ENCODE data around the gene NDUFS7. TPM values are rescaled to one million over a fixed set of nuclear protein-coding genes. Genes with fewer than 3 reads are reported as not detected.
A peak's percentile ranks its signal among the peaks of the same experiment; 100 is the strongest.

The NDUFS7 gene
- total RNA-seq, 1 donor from 2014 or later, result 104 TPM

DNA sequence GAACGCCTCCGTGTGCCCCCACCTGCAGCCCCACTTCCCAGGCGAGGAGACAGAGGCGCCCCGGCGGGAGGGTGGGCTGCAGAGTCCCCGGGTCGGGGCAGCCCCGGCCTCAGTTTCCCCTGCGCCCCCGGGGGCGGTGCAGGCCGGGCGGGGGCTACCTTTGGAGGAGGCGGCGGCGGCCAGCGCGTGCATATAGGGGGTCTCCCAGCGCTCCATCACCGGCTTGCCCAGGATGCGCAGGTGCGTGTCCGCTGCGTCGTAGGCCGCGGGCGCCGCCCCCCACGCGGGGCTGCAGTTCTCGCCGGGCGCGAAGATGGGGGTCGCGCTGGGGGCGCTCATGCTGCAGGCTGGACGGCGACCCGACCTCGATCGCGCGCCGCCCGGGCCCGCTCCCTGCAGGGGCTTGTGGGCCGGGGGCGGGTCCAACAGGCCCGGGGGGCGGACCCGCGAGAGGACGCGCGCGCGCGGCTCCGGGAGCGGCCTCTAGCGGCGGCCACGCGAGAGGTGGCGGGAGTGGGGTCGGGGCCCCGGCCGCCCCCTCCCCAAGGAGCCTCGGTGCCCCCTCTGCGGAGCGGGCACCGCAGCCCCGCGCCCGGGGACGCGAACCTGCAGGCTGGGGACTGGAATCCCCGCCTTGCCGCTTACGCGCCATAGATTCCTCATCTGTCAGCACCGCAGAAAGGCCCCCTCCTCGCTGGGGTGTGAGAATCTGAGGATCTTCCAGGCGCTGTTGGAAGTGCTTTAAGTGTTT, 17.6 kb downstream of the NDUFS7 start, which contains the start of gene GAMT:
Gene GAMT, minus strand, starts transcription at position 405 of the 751 bp plus-strand sequence. Its CDS starts 66 bp downstream, at position 339.
- DNase-seq, result peak; percentile 49

DNA sequence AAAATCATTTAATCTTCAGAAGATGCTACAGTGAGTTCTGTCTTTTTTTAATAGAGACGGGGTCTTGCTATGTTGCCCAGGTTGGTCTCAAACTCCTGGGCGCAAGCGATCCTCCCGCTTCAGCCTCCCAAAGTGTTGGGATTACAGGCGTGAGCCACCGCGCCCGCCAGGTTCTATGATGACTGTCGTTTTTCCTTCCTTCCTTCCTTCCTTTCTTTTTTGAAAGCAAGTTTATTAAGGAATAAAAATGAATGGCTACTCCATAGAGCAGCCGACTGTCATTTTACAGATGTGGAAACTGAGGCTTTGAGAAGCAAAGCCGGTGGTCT, 18.1 kb downstream of the NDUFS7 start:
- DNase-seq, result no peak

DNA sequence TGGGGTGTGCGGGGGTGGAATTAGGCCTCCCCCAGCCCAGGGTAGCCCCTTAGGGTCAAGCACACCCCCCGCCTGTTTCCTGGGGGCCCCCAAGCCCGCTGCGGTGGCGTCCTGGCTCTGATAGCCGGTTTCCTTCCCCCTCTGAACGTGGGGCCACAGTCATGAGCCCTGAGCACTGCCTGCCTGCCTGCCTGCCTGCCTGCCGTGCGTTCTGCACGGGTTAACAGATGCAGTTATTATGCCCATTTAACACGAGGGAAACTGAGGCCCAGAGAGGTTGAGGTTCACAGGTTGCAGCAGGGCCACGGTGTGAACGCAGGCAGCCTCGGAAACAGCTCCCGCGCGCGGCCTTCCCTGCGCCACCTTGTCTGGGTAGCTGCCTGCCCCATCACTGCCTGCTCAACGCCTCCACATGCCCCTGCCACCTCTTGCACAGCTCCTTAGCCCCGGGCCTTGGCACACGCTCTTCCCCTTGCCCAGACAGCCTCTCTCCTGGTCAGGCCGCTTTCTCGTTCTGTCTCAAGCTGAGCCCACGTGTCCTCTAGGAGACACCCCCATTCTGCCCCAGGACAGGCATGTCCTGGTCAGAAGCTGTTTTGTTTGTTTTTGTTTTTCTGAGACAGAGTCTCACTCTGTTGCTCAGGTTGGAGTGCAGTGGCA, 18.8 kb downstream of the NDUFS7 start:
- DNase-seq, result no peak

DNA sequence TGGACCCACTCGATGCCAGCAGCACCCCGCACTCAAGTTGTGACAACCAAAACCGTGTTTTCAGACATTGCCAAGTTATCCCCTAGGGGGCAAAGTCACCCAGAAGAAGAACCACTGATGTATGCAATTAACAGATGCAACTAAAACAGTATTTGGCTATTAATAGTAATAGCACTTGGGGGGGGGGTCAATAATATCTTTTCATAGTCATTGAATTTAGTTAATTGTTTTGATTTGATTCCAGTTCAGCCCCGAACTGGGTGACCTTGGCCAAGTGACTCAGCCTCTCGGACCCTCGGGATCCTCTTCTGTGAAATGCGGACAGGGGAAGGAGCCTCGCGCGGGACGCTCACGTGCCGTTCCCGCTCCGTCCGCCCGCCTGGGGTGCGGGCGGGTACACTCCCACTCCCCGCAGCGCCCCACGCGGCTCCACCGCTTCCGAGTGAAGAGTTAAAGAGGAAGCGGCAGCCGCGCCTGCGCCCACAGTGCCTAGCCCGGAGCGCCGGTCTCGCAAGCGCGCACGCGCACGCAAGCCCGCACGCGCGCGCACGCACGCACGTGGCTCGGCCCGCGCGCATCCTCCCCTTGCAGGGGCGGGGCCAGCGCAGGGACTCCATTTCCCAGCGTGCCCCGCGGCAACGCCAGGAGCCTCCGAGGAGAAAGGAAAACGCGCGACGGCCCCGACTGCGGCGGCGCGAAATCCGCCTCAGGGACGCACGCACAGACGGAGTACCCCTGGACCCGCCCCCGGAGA, 23.2 kb downstream of the NDUFS7 start:
- peak; percentile 99 for DNase-seq

DNA sequence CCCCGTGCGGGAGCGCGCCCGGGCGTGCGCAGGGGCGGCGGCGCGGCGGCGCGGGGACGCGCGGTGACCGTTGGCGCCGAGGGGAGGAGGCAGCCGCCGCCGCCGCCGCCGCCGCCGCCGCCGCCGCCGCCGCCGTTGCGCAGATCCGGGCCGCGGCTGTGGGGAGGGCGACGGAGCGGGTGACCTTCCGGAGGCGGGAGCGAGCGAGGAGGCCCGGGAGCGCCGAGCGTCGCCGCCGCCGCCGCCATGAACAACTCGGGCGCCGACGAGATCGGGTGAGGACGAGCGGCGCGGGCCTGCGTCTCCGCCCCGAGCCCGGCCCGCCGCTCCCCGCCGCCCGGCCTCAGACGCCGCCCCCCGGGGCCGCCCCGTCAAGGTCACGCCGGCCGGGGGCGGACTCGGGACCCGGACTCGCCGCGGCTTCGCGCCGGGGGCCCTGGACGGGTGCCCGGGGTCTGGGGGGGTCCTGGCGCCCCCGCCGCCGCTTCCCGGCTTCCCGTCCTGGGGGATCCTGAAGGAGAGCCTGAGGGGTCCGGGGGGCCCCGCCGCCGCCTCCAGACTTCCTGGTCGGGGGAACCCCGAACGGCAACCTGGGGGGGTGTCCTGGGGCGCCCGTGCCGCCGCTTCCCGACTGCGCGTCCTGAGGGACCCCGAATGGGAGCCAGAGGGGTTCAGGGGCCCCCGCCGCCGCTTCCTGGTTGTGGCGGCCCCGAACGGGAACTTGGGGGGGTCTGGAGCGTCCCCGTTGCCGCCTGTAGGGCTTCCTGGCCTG, 24.0 kb downstream of the NDUFS7 start, which contains the start of gene DAZAP1:
Gene DAZAP1, plus strand, starts transcription at position 59 of the 772 bp plus-strand sequence. Its CDS starts 188 bp downstream, at position 247.
- no peak for DNase-seq

DNA sequence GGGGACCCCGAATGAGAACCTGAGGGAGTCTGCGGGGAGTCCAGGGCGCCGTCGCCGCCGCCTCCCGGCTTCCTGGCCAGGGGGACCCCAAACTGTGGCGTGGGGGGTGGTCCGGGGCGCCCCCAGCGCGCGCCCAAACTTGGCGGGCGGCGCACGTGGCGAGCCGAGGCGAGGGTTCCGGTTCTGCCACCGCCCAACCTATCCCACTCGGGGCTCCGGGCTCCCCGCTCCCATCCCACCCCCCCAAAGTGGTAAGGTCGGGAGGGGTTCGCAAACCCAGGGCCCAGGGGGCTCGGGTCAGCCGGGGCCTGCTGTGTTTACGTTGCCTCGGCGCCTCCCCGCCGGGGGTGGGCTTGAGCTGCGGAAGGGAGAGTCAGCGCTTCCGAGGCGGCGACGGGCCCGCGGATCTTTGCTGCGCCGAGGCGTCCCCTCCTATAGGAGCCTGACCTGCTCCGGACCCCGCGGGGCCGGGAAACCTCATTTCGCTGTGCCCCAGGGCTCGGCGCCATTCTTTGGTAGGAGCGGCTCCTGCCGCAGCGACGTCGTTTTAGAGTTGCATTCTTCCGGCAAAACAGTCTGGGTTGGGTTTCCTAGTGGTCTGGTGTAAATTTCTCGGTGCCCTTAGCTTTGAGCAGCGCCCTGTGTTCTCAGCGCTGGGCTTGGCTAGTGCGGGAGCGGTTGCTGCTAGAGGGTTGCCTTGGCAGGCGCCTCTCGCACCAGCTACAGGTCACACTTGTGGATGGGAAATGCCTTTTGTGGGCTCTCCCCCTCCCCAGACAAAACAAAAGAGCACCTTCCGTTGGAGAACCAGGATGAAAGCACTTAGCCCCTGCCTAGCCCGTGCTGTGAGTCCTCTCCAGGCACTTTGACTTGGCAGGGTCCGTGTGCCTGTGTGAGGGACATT, 24.8 kb downstream of the NDUFS7 start:
- peak; percentile 75 for DNase-seq

DNA sequence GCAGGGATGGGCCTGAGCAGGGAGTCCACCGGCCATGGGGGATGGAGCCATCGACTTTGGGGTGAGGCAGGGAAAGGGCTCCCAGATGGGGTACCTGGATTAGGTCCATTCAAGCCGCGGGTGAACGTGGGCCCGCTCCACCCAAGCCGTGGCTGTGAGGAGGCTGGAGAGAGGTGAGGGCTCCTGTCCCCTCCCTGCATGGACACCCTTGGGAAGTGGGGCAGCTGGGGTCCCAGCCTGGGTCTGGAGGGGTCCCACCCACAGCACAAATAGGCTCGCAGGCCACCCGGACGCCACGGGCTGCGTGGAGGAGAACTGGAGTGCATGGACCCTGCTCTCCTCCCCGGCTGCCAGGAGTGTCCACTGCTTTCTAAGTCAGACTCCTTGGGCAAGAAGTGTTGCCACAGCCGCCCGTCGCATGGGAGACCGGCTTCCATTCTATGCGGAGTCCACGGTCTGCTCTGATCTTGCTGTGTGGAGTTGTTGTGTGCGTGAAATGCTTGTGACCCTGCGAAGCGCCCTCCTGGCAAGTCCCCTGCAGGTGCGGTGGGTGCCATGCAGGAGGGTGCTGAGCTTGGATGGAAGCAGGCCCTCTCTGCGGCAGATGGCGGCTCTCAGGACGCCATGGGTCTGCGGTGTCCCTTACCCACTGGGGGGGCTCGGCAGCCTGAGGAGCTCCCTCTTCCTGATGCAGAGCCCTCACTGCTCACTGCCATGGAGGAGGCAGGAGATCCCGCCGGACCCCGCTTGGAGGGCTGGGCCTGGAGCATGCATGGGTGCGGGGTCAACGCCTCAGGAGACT, 25.7 kb downstream of the NDUFS7 start:
- no peak for DNase-seq

DNA sequence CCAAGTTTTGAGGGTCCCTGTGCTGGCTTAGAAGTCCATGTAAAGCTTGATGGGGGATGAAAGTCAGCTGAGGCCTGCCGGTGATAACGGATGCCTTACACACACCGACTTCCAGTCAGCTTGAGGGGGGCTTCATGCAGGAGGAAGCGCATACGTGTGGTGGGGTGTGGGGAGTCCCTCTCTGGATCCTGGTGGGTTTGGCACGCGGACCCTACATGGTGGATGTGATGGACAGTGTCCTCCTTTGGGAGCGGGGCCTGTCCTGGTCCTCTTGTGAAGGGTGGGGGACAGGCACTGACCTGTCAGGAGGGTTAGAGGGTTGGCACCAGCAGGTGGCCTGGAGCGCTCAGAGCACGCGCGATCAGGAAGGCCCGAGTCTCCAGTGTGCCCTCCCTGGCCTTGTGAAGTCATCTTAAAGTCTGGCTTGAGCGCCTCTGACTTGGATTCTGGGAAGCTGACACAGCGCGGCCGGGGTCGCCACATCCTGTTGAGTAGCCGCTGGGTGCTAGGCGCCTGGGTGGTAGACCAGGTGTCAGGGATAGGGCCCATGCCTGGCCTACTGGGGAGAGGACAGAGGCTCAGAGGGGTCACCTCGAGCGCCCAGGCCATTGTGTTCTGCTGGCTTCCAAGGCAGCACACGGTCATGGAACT, 26.6 kb downstream of the NDUFS7 start:
- peak; percentile 51 for DNase-seq

DNA sequence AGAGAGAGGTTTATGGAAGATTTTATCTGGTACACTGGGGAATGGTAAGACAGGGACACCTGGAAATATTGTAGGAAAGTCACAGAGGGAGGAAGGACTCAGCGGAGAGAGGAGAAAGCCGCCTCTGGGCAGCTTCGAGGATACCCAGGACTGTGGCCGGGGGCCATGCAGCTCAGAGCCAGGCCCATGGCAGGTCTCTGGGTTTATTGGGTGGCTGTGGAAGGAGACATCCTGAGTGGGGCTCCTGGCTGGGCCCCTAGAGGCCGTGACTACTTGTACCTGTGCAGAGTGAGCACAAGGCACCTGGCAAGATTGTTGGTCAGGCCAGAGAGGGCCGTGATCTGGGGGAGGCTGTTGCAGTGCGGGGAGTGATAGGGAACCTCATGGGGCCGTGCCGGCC, 27.1 kb downstream of the NDUFS7 start:
- DNase-seq, result no peak

DNA sequence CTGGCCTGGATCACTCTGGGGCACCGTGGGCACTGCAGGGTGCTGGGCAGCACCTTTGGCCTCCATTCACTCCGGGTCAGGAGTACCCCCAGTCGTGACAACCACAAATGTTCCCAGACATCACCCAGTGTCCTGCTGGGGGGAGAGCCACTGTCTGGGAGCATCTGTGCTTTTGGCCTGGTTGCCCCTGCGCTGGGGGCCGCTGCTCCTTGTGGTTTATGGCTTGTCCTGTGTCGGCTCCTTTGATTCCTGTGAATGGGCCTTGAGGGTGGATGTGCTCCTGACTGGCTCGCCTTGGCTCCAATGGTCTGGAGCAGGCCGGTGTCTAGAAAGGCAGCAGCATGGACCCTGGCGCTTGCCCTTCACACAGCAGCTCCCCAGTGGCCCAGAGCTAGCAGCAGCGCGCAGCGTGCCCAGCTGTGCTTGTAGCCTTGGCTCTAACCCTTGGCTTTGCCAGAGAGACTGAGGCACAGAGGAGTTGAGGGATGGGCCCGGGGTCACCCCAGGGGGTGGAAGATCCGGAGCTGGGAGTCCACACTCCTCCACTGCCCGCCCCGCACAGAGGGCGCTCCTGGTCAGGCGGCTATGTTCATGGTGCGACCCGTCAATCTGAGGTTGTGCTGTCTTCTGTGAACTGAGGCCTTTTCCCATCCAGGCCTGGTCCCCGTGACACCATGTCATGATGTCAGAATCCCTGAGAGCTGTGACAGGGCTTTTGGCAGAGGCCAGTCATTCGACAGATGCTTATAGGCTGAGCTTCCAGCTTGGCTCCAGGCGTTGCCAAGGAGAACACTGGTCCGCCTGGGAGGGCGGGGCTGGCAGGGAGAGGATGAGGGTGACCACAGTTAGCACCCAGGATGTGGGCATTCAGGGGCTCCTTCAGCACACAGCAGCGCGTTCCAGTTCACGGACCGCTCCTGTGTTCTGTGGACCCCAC, 27.8 kb downstream of the NDUFS7 start:
- DNase-seq, result no peak

DNA sequence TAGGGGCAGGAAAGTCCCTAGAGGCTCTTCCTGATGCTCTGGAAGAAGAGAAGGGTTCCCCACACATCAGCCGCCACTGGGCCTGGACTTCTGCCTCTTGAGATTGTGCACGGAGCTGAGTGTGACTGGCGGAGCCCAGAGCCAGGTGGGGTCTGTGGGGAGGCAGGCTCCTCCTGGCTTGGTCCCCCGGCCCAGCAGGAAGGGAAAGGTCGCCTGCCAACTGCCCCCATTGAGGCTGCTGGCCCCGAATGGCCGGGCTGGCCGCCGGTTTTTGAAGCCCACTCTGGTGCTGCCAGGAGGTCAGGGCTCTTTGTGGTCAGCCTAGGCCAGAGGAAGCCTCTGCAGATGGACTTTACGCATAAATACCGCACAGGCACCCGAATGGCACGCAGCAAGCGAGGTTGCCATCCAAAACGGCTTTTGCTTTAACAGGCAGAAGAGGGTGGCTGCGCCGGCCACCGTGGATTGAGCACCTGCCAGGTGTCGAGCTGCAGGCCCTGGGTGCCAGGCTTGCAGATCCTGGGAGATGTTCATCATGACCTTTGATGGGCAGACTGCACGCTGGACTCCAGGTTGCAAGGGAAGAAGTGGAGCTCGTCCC, 28.7 kb downstream of the NDUFS7 start:
- DNase-seq, result no peak

DNA sequence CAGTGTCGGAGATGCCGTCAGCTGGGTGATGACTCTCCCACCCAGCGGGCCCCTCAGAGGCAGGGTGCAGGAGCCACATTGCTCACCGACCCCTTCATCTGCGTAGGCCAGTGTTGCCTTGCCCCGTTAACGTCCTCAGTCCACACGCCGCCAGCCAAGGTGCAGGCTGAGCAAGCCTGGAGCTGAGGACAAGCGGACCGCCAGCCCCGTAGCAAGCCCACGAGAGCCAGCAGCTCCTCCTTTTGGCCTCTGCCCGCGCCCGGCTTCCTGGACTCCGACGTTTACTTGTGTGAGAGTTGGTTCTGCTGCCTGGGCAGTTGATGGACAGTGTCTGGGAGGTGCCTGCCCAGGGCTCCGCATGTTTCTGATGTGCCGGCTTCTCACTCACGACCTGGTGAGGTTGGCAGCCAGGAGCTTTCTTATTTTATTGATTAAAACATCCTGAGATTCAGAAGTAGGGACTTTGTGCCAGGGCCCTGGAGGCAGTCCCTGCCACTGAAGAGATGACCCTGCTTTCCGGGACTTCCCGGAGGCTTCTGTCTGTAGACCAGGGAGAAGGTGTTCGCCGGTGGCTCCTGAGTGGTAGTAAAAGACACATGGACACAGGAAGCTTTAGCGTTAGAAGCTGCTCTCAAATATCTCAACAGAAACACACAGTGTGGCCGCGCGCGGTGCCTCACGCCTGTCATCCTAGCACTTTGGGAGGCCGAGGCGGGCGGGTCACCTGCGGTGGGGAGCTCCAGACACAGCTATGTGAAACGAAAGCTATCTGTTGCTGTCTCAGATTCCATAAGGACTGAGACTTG, 29.5 kb downstream of the NDUFS7 start:
- no peak for DNase-seq

DNA sequence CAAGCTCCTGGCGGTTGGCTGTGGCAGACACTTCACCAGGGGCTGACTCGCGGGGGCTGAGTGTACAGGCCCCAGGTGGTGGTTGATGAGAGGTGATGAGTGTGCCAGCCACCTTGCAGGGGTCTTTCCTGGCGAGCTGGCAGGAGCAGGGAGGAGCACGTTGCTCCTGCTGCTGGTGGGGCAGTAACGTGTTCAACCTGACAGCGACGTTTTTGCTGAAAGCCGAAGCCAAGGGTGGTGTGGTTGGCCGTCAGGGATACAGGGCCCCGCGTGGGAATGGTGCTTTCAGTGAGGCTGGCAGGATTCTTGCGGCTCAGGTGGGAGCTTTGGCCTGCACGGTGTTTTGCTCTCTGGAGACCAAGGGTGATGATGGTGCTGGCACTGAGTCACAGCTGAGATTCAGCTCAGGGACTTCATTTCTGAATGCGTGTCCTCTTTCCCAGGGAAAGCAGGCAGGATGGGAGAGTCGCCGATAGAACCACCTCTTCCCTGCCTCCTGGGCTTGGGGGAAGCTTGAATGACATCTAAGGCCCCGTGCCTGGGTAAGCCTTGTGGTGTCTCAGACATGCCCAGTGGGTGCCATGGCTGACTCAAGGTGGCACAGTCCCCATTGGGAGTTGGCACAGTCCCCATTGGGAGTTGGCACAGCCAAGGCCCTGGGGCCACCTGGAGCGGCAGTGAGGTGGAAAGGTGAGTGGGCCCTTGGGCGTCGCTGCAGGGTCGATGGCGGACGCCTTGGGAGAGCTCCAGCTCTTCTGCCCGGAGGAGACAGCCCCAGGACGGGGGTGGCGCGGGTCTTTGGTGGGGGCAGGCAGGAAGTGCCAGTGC, 32.5 kb downstream of the NDUFS7 start:
- peak; percentile 31 for DNase-seq

DNA sequence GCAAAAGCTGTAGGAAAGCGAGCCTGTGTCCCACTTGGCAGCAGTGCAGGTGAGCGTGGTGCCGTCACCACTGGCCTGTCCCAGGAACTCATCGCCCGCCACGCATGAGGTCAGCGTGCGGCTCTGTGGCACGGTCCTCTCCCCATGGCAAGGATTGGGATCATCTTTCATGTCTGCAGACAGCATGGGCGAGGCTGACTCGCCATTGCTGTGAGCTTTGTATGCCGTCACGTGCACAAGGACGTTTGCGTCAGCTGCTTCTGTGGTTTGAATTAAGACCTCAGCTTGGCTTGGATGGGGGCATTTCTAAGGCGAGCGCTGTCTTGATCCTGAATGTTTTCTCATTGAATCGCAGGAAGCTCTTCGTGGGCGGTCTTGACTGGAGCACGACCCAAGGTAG, 33.4 kb downstream of the NDUFS7 start:
- no peak for DNase-seq

DNA sequence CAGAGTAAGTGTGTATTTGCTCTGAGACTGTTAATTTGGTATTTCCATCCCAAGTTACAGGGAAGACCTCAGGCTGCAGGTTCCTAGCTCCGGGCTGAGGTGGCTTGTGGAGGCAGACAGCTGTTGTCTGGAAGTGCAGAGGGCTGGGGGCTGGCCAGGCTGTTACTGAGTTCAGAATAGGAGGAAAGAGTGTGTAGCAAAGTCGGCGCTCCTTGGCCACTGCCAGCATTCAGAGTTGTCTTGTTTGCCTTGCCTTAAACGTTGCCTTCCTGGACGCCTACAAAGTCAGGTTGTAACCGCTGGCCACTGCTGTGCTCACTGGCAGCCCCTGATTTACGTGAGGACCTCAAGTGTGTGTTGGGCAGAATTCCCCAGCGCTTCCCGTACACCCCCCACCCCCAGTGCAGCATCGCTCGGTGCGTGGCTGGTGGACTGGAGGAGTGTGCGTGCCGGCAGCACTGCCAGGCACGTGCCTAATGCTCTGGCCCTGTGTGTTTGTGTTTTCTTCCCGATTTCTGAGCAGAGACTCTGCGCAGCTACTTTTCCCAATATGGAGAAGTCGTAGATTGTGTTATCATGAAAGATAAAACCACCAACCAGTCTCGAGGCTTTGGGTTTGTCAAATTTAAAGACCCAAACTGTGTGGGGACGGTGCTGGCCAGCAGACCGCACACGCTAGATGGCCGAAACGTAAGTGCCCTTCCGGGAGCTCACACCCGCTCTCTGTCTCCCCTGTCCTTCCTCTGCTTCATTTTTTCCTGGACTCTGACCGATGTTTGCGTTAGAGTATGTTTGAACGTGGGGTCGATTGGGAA, 34.2 kb downstream of the NDUFS7 start:
- DNase-seq, result no peak

DNA sequence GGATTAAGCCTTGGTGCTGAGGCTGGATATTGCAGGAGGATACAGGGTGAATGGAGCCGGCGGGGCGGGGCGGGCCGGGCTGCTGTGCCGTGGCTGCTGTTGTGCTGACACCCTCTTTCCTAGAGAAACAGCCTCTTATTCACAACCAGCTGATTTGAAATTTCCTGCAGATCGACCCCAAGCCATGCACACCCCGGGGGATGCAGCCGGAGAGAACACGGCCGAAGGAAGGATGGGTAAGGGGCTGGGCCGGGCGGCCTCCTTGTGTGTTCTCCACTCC, 34.7 kb downstream of the NDUFS7 start:
- DNase-seq, result no peak
